T-helper 2 cell treated with Interferon-gamma antibody and Interleukin-4, amounts not matched to agents 100 ng/mL and 5 ng/mL, for 36 hours (primary cell): ENCODE results near the gene SEZ6L. TPM values are rescaled to one million over a fixed set of nuclear protein-coding genes. Genes with fewer than 3 reads are reported as not detected.

ENCODE experiments used
- intact Hi-C: fragments of 100-400 bp; cut with micrococcal nuclease; formaldehyde crosslinking; loops from one replicate; pipeline ENCODE4 v1.15.1; 2023
- total RNA-seq: library from RNA; stranded (reverse); gene quantifications from 2 replicates; pipeline ENCODE4 v1.2.3, GENCODE V29; 2022

Gene SEZ6L
- not detected in 2 replicates for total RNA-seq

GRCh38 chr22:26169315-26170111 is at the start of gene SEZ6L:
Gene SEZ6L (plus strand): TSS chr22:26169462. CDS start chr22:26169670, 208 bp downstream.
- intact Hi-C loops: no loop called here

GRCh38 chr22:26122920-26123468 is 46.3 kb upstream of the SEZ6L start:
- intact Hi-C loops: no loop called here

GRCh38 chr22:26124991-26125725 is 44.1 kb upstream of the SEZ6L start:
- intact Hi-C loops: no loop called here

- intact Hi-C loops: no loop called here
Observed at GRCh38 chr22:26127126-26127525, 42.1 kb upstream of the SEZ6L start.

GRCh38 chr22:26127556-26127955 is 41.7 kb upstream of the SEZ6L start:
- intact Hi-C loops: no loop called here

- intact Hi-C loops: no loop called here
Observed at GRCh38 chr22:26131589-26132154, 37.6 kb upstream of the SEZ6L start.

GRCh38 chr22:26134654-26135330 is 34.5 kb upstream of the SEZ6L start:
- intact Hi-C loops: no loop called here

- intact Hi-C loops: no loop called here
Observed at GRCh38 chr22:26135806-26136205, 33.5 kb upstream of the SEZ6L start.

- intact Hi-C loops: no loop called here
Observed at GRCh38 chr22:26139310-26139709, 30.0 kb upstream of the SEZ6L start.

GRCh38 chr22:26141831-26142230 is 27.4 kb upstream of the SEZ6L start:
- intact Hi-C loops: no loop called here

GRCh38 chr22:26143806-26144325 is 25.4 kb upstream of the SEZ6L start:
- intact Hi-C loops: no loop called here

- intact Hi-C loops: no loop called here
Observed at GRCh38 chr22:26159886-26160285, 9.4 kb upstream of the SEZ6L start.

GRCh38 chr22:26161746-26162145 is 7.5 kb upstream of the SEZ6L start:
- intact Hi-C loops: no loop called here

GRCh38 chr22:26162926-26163325 is 6.3 kb upstream of the SEZ6L start:
- intact Hi-C loops: no loop called here

- intact Hi-C loops: no loop called here
Observed at GRCh38 chr22:26164174-26164573, 5.1 kb upstream of the SEZ6L start.

- intact Hi-C loops: no loop called here
Observed at GRCh38 chr22:26168330-26168851, 871 bp upstream of the SEZ6L start.

GRCh38 chr22:26168939-26169314 is 335 bp upstream of the SEZ6L start:
- intact Hi-C loops: no loop called here

- intact Hi-C loops: no loop called here
Observed at GRCh38 chr22:26170112-26170492, 840 bp downstream of the SEZ6L start.

GRCh38 chr22:26170795-26171580 is 1.7 kb downstream of the SEZ6L start:
- intact Hi-C loops: no loop called here

GRCh38 chr22:26172389-26172990 is 3.2 kb downstream of the SEZ6L start:
- intact Hi-C loops: no loop called here
